SU-DHL-6 (cell line): Measurements from ENCODE around the gene UNC13B.

Source experiments
- CTCF ChIP-seq: fragments of 200-600 bp; sonication (generic); IDR thresholded peaks from one replicate; pipeline ENCODE4 v1.5.1; 2017; ENCODE audit warnings: antibody characterized with exemption, mild to moderate bottlenecking, low read length, moderate library complexity; ENCODE audit not compliant: insufficient read depth, poor library complexity, severe bottlenecking
- EZH2phosphoT487 ChIP-seq: fragments of 200-600 bp; sonication (generic), shearing (Covaris generic); conservative IDR thresholded peaks from 2 replicates; pipeline ENCODE4 v1.6.1; 2018; ENCODE audit warnings: mild to moderate bottlenecking, antibody characterized with exemption, low read length, moderate library complexity, mixed read lengths

GRCh38 chr9:35366627-35367026 is 204.8 kb downstream of the UNC13B start:
- no peak for TF ChIP-seq CTCF
- TF ChIP-seq EZH2phosphoT487 = no peak
